NCI-H1092 (cell line): ENCODE measurements around the gene PCK2.
"Not testable (repeated sequence)": the region's sequence is repeated elsewhere in the genome, so short reads cannot be mapped to it uniquely, and the experiment has no call there.

Experiments used
- DNase-seq: peaks from one replicate; lab custom pipeline; 2025; lab: John Stamatoyannopoulos, UW

PCK2 gene

GRCh38 chr14:24095271-24096068, 1.4 kb downstream of the PCK2 start:
- no peak for DNase-seq

DNA sequence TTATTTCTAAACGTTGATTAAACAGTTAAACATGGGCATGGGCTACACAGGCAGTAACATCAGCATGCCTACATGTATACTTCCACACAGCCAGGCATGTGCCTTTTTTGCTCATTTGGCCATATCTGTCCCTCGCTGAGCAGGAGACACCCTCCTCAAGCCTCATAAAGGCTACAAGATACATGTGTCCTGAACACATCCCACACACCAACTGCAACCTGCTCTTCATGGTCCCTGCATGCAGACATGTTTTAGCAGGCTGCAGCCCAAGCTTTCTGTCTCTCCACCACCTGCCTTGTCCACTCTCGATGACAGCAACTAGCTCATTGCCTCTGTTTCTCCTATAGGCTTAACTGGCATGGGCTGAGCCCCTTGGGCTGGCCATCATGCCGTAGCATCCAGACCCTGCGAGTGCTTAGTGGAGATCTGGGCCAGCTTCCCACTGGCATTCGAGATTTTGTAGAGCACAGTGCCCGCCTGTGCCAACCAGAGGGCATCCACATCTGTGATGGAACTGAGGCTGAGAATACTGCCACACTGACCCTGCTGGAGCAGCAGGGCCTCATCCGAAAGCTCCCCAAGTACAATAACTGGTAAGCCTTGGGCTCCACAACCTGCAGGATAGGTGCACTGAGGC, 2.6 kb downstream of the PCK2 start:
- DNase-seq, result no peak

DNA sequence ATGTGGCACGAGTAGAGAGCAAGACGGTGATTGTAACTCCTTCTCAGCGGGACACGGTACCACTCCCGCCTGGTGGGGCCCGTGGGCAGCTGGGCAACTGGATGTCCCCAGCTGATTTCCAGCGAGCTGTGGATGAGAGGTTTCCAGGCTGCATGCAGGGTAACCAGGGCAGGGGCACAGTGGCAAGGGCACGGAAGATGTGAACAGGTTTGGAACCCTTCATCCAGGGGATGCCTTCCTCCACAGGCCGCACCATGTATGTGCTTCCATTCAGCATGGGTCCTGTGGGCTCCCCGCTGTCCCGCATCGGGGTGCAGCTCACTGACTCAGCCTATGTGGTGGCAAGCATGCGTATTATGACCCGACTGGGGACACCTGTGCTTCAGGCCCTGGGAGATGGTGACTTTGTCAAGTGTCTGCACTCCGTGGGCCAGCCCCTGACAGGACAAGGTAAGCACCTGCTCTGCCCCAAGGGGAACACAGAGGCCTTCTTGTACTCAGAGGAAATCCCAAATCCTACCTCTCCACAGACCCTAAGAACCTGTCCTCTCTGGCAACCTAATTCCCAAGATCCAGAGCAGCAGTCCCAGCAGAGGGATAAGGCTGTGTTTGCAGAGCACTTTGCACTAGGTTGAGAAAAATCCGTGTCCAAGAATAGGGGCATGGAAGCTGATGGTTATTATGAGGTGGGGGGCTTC, 4.3 kb downstream of the PCK2 start:
- DNase-seq, result no peak

- peak; percentile 43 for DNase-seq
Measured at GRCh38 chr14:24098927-24099813, 5.1 kb downstream of the PCK2 start.

GRCh38 chr14:24100197-24100981, 6.3 kb downstream of the PCK2 start:
- DNase-seq, result no peak

GRCh38 chr14:24100982-24101494, 6.9 kb downstream of the PCK2 start:
- no peak for DNase-seq

DNA sequence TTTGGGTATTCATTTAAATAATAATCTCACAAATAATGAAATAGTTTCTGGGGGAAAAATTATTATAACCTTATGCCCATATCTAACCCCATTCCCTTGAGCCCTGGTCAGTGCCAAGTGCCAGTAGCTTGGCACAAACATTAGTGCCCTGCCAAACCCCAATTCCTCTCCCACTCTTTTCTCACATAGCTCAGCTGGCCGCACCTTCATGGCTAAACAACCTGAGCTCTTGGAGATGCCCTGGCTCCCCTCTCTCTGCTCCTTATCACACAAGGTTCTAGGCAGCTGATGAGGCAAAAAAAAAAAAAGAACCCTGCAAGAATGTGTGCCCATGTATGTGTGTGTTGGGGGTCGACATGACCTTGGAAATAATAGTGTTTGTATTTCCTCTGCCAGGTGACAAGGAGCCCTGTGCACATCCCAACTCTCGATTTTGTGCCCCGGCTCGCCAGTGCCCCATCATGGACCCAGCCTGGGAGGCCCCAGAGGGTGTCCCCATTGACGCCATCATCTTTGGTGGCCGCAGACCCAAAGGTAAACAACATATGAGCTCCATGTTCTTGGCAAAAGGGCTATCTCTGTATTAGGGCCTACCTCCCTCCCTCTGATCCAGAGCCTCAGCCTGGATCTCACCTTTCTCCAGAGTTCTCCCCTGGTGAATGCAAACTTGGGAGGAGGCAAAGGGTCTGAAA, 8.4 kb downstream of the PCK2 start:
- no peak for DNase-seq

DNA sequence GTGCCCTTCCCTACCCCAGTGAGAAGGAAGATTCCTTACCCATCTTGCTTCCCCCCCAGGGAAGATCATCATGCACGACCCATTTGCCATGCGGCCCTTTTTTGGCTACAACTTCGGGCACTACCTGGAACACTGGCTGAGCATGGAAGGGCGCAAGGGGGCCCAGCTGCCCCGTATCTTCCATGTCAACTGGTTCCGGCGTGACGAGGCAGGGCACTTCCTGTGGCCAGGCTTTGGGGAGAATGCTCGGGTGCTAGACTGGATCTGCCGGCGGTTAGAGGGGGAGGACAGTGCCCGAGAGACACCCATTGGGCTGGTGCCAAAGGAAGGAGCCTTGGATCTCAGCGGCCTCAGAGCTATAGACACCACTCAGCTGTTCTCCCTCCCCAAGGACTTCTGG, 9.3 kb downstream of the PCK2 start:
- no peak for DNase-seq

- not testable (repeated sequence) for DNase-seq
Measured at GRCh38 chr14:24105609-24106239, 11.6 kb downstream of the PCK2 start.

DNA sequence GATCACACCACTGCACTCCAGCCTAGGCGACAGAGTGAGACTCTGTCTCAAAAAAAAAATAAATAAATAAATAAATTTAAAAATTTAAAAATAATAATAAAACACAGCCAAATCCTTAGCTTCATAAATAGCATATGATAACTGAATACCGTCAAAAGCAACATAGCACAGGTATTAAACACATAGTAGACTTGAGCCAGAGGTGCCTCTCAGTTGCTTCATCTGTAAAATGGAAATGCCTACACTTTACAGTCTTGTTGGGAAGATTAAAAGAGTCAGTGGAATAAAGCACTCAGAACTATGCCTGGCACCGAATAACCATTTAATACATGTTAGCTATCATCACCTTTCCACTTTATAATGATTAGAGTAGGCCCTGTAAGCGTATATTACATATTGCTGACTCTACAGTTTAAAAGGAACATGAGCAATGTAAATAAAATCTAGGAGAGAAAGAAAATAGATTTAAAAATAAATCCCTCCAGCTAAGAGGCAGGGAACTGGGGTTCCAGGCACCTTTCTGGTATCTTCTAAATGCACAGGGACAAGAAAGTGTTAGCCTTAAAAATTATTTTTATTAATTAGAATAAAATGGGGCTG, 12.7 kb downstream of the PCK2 start:
- DNase-seq, result no peak

DNA sequence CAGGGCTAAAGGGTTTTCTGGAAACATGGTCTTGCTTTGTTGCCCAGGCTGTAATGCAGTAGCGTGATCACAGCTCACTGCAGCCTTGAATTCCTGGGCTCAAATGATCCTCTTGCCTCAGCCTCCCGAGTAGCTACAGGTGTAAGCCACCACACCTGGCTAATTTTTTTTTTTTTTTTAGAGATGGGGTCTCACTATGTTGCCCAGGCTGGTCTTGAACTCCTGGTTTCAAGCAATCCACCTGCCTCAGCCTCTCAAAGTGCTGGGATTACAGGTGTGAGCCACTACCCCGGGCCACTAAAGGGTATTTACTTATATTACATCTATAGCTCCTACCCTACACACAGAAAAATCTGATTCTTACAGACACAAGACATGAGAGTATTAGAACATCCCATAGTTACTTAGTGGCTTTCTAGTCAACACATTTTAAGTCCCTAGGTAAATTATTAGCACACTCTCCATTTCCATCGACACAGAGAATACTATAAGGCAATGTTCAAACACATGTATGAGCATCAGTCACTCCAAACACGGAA, 14.3 kb downstream of the PCK2 start:
- DNase-seq, result no peak

DNA sequence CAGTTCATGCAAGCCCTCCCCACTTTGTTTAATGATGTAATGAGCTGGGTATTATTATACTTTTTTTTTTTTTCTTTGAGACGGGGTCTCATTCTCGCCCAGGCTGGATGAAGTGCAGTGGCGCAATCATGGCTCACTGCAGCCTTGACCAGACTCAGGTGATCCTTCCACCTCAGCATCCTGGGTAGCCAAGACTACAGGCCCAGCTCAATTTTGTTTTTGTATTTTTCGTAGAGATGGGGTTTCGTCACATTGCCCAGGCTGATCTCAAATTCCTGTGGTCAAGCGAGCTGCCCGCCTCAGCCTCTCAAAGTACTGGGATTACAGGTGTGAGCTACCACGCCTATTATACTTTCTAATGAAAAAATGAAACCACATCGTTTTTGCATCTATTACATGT, 15.9 kb downstream of the PCK2 start:
- no peak for DNase-seq

- DNase-seq, result no peak
Measured at GRCh38 chr14:24110523-24110922, 16.4 kb downstream of the PCK2 start.

DNA sequence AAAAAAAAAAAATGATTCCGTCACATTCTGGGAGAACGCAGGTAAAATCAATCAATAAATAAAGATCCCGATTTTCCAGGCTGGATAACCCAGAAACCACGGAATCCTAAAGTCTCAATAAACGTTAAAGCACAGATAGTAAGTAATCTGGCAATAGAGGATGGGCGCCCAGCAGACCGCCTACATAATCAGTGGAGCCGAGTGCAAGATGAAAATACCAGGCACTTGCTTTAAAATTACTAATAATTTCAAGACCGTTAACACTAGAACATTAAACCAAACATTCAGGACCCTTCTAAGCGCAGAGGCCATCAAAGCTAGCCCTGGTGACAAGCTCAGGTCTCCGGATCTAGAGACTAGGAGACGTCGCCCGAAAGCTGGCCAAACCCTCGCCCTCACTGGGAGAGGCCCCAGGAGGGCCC, 19.3 kb downstream of the PCK2 start:
- peak; percentile 51 for DNase-seq

DNA sequence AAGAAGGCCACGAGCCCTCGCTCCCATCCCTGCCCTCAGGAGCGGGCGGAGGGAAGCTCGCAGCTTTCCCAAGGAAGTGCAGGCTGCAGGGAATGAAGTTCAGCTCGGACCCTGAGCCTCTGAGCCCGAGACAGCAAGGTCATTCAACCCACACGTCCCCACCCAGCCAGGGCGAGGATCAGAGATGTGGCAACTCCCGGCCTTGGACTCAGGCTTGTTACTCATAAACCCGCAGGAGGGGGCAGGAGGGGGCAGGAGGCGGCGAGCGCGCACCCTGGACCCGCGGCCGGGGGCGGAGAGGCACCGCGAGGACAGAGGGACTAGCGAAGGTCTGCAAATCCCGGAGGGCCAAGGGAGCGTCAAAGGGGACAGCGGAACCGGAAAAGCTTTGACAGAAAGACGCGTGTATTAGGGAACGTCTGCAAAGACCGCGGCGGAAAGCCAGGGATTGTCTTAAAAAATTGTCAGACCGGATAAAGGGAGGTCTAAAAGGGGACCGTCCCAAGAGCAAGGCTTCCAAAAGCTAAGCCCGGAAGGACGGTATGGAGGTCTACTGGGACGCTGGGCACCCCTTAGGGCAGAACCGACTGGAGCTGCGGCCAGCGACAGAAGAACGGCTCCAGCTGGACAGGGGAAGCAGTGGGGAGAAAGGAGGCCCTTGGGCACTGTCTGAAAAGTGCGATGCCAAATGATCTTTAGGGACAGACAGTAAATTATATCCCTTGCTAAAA, 19.9 kb downstream of the PCK2 start:
- peak; percentile 91 for DNase-seq

DNA sequence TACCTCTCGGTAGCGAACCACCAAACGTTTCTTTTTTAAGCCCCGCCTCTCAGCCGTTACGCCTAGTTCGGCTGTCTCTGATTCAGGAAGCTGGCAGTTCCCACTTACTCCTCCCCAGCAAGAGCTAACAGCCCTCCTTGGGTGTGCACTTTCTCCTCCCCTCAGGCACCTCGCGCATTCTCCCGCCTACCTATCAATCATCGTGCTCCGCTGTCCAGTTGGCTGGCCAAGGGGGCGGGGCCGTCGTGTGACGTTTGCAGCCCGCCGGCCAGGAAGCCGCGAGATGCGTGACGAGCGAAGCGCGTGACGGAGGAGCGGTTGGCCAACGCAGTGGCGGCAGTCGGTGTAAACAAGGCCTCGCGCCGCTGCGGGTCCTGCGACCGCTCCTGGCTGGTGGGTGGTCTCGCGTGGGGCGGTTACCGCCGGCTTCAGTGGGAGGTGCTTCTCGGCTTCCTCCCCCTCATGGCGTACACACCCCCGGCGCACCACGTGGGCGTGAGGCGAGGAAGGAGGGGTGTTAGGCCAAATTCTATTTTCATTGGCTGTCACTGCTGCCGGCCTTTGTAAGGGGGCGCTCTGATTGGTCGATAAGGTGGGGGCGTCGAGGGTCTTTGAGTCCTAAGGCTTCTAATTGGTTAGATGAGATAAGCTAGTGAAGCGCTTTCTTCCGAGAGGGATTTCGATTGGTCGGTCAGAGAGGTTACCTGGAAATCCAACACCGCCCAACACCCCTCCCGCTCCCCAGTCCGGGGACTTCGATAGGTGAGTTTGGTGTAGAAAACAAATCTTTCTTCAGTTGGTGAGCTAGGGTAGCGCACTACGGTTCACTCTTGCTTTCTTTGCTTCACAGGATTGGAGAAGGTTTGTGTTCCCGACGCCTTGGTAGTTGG, 20.7 kb downstream of the PCK2 start, which contains the start of the genes DCAF11 and NRL:
DCAF11 (plus strand) TSS at position 246 of the 890 bp plus-strand sequence. CDS start 818 bp downstream, outside the sequence.
NRL (minus strand) TSS at position 418 of the 890 bp plus-strand sequence. CDS start 32,101 bp downstream, outside the sequence.
- DNase-seq, result peak; percentile 100
